Stimulated activated CD8-positive, alpha-beta memory T cell treated with anti-CD3 and anti-CD28 coated beads, Interleukin-7, amount 100 ng/mL, for 48 hours (primary cell): Measurements from ENCODE around the gene CYTH3.
"Not testable (repeated sequence)": the region's sequence is repeated elsewhere in the genome, so short reads cannot be mapped to it uniquely, and the experiment has no call there.

Experiments
- DNase-seq, 2 donors: peaks; one replicate each; pipeline ENCODE4 v3.0.0-alpha.2; 2020; ENCODE audit warnings: low read depth in 1 of 2; ENCODE audit errors: extremely low read depth in 1 of 2

CYTH3 gene, protein sequence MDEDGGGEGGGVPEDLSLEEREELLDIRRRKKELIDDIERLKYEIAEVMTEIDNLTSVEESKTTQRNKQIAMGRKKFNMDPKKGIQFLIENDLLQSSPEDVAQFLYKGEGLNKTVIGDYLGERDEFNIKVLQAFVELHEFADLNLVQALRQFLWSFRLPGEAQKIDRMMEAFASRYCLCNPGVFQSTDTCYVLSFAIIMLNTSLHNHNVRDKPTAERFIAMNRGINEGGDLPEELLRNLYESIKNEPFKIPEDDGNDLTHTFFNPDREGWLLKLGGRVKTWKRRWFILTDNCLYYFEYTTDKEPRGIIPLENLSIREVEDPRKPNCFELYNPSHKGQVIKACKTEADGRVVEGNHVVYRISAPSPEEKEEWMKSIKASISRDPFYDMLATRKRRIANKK

DNA sequence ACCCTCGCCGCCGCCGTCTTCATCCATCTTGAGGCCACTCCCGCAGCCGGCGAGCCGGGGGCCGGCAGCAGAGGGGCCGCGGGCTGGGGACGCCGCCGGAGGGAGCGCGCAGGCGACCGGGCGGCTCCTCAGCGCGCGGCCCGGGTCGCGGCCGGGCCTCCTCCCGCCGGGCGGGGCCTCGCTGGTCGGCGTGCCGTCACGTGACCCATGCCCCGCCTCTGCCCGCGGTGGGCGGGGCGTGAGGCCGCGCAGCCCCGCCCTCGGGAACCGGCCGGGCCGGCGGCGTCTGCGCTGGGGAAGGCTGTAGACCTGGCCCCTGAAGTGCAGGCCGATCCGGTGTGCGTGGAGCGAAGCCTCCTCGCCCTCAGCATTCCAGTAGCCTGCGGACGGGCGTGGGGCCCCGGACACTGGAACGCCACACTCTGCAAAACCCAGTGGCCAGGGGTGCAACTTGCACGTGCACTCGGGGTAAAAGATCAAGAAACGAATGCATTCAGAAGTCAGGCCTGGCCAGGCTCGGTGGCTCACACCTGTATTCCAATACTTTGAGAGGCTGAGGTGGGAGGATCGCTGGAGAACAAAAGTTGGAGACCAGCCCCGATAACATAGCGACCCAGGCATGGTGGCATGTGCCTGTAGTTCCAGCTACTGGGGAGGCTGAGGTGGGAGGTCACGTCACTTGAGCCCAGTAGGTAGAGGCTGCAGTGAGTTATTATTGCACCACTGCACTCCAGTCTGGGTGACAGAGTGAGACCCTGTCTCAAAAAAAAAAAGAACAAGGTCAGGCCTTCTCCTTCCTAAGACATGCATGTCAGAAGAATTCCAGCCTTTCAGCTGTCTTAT, at the start of gene CYTH3:
CYTH3 (minus strand) TSS at position 144 of the 843 bp plus-strand sequence; CDS start at position 27, 117 bp downstream.
- DNase-seq: peak in 1 of 2 donors; percentile 59

DNA sequence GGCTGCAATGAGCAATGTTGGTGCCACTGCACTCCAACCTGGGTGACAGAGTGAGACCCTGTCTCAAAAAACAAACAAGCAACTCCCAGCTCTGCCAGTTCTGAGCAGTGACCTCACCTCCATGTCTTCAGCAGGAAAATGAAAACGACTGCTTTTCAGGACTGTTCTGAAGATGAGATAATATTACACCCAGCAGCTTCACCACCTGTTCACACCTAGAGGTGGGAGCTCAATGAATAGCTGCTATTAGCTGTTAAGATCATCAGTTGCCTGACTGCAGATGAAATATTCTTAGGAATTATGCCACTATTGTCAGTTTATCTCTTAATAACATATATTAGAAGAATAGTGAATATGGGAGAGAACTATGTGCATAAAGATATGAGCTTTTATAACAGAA, 48.4 kb upstream of the CYTH3 start:
- DNase-seq: no peak

DNA sequence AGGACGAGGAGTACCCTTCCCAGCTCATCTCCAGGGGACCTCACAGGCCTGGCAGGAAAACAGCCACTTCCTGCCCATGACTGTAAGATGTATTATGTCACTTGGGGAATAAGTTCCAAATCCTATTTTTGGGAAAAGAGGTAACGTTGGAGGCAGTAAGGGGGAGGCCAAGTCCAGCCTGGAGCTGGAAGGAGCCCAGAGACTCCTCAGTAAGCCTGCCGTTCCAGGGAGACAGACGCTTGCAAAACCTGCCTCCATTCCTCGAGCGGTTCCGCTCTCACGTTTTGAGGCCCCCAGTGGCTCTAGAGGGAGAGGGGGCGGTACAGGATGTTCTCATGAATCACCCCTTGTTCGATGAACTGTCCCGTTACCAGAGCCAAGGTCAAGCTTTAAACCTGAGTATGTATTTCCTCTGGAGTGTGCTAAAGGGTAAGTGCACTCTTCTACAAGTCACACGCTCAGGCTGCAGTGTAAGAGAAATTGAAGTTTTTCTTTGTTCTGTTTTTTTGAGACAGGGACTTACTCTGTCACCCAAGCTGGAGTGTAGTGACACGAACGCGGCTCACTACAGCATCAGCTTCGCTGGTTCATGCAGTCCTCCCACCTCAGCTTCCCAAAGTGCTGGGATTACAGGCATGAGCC, 45.5 kb upstream of the CYTH3 start:
- no peak for DNase-seq

DNA sequence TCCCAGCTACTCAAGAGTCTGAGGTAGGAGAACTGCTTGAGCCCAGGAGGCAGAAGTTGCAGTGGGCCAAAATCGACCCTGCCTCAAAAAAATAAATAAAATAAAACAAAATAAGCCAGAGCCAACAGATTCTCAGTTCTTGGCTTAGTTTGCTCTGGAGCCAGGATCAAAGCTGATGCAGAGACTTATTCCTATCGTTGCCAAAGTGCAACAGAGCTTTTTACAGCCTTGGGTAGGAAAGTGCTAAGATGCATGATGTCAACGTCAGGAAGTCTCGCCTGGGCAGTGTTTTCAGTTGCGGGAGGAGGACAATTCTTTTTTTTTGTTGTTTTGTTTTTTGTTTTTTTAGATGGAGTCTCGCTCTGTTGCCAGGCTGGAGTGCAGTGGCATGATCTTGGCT, 43.8 kb upstream of the CYTH3 start:
- DNase-seq: no peak

DNA sequence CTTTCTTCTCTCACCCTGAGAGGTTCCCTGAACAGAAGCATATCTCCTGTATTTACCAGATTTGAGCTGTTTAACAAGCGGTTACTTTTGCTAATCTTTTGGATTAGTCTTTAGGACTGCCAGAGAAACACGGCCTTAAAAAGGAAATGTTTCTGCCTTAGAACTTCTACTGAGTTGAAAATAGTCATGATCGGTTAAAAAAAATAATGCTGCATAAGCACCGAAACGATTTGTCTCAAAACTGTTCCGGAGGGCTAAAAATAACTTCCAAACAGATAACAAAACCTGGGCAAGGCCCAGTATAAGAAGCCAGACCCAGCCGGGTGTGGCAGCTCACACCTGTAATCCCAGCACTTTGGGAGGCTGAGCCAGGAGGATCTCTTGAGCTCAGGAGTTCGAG, 43.3 kb upstream of the CYTH3 start:
- DNase-seq: no peak

DNA sequence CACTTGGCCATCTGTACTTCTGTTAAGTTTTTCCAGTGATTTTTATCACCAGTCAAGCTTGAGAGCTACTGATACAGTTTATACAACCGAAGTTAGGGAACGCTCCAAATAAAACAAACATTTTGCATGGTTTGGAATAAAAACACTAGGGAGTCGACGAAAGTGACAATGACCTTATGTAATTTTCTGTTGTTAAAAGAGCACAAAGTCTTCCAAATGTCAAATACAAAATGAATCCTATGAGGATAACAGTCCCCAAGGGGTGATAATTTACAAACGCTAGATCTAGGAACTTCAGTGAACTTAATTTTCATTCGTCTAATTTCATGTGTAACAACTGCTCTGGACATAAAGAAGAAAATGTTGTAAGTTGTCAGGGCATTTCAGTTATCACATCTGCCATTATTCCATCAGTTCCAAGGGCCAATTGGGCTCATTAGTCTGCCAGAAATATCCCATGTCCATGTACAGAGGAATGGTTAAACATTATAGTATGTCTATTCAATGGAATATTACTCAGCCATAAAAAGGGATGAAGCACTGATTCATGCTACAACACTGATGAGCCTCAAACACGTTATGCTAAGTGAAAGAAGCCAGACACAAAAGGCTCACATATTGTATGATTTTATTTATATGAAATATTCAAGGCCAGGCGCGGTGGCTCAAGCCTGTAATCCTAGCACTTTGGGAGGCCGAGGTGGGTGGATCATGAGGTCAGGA, 38.0 kb upstream of the CYTH3 start:
- no peak for DNase-seq

DNA sequence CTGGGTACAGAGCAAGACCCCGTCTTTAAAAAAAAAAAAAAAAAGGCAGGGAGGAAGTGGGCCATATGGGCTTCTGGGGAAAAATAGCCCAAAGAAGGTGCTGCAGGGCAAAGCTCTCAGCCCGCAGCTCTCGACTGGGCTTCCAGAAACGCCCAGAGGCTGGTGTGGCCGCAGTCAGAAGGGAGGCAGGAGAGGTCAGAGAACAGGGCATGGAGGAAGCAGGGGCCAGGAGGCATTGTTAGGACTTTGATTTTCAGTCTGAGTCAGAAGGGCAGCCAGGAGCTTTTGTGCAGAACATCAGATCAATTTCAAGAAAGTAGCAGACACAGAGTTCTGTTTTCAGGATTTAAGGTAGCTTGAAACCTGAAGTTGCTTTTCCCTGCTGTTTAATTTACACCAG, 35.3 kb upstream of the CYTH3 start:
- no peak for DNase-seq

DNA sequence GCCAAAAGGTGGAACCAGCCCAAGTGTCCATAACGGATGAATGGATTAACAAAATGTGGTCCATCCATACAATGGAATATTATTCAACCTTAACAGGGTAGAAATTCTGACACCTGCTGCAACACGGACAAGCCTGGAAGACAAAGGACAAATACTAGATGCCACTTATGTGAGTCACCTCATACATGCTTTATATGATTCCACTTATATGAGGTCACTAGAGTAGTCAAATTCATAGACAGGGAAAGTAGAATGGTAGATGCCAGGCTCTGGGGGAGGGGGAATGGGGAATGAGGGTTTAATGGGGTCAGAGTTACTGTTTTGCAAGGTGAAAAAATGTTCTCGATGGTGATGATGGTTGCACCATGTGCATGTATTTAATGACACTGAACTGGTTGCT, 34.0 kb upstream of the CYTH3 start:
- DNase-seq: no peak

DNA sequence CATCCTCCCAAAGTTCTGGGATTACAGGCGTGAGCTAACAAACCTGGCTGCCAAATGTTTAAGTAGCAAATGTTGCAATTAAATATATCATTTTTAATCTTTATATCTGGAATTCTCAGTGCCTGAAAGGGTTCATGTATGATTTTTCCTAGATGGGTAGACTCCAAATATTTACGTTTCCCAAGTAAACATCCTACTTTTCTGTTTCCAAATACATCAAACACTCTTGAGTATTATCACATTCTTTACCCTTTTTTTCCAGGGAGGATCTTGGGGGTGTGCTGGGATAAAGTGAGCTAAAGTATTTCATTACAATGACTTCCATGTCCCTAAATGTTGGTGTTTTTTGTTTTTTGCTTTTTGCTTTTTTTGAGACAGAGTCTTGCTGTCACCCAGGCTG, 32.9 kb upstream of the CYTH3 start:
- no peak for DNase-seq

DNA sequence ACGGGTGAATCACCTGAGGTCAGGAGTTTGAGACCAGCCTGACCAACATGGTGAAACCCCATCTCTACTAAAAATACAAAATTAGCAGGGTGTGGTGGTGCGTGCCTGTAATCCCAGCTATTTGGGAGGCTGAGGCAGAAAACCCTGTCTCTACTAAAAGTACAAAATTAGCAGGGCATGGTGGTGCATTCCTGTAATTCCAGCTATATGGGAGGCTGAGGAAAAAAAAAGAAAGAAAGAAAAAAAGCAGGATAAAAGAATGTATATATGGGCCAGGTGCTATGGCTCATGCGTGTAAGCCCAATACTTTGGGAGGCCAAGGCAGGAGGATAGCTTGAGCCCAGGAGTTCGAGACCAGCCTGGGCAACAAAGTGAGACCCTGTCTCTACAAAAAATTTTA, 29.0 kb upstream of the CYTH3 start:
- not testable (repeated sequence) for DNase-seq

DNA sequence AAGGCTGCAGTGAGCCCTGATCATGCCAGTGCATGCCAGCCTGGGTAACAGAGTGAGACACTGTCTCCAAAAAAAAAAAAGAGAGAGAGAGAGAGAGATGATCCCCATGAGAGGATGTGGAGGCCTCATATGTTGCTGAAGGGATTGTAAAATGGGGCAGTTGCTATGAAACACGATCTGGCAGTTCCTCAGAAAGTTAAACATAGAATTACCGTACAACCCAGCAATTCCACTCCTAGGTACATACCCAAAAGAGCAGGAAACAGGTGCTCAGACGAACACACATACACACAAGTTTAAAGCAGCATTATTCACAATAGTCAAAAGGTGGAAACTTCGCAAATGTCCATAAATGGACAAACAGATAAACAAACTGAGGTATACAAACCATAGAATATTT, 27.4 kb upstream of the CYTH3 start:
- DNase-seq: no peak

DNA sequence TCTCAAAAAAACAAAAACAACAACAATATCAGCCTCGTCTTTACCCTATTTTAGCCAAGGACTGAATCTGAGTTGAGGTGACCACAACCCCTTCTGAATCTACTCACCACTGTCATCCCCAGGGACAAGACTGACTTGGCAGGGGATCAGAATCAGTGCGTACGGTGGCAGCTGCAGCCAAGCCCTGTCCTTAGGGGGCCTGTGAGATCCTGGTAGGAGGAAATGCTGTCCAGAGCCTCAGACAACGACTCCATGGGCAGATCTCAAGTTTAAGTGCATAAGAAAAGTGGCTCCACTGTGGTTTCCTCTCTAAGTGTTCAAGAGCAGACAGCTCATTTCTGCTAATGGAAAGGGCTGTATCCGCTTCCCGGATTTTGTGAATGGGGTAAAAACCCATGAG, 22.4 kb upstream of the CYTH3 start:
- no peak for DNase-seq

DNA sequence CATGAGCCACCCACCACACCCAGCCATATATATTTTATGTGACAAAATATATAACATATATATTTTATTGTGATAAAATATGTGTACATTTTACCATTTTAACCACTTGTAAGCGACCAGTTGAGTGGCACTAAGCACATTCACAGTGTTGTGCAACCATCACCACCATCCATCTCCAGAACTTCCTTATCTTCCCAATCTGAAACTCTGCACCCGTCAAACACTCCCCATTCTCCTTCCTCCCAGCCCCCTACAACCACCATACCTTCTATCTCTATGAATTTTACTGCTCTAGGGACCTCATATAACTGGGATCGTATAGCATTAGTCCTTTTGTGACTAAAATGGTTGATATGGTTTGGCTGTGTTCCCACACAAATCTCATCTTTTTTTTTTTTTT, 20.8 kb upstream of the CYTH3 start:
- no peak for DNase-seq

DNA sequence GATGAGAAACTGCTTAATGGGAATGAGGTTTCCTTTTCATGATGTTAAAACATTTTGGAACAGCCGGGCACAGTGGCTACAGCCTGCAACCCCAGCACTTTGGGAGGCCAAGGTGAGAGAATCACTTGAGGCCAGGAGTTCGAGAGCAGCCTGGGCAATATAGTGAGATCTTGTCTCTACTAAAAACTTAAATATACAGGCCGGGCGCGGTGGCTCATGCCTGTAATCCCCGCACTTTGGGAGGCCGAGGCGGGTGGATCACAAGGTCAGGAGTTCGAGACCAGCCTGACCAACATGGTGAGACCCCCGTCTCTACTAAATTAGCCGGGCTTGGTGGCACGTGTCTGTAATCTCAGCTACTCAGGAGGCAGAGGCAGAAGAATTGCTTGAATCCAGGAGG, 19.5 kb upstream of the CYTH3 start:
- DNase-seq: not testable (repeated sequence)

DNA sequence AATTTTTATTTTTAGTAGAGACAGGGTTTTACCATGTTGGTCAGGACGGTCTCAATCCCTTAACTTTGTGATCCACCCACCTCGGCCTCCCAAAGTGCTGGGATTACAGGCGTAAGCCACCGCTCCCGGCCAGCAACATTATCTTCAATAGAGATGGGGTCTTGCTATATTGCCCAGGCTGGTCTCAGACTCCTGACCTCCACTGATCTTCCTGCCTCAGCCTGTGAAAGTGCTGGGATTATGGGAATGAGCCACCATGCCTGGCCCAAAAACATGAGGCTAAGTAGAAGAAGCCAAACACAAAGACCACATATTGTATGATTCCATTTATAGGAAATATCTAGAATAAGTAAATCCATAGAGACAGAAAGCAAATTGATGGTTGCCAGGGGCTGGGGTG, 19.1 kb upstream of the CYTH3 start:
- DNase-seq: no peak

DNA sequence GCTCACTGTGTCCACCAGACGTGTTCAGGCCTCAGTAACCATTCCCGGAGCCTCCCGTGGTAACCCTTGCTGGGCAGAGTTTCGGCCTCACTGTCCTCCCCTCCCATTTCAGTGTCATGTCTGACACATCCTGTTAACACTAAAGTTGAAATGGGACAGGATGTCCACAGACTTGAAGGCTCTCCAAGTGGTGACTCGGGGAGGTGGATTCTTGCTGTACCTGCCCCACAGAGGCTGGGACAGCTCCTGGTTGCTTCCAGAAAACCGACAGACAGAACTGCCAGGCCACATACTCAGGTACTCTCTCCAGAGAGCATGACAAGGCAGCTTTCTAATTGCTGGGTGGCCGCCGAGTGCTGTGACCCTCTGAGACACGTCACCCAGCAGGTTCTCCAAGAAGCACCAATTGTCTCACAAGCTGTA, 17.9 kb upstream of the CYTH3 start:
- DNase-seq: no peak

DNA sequence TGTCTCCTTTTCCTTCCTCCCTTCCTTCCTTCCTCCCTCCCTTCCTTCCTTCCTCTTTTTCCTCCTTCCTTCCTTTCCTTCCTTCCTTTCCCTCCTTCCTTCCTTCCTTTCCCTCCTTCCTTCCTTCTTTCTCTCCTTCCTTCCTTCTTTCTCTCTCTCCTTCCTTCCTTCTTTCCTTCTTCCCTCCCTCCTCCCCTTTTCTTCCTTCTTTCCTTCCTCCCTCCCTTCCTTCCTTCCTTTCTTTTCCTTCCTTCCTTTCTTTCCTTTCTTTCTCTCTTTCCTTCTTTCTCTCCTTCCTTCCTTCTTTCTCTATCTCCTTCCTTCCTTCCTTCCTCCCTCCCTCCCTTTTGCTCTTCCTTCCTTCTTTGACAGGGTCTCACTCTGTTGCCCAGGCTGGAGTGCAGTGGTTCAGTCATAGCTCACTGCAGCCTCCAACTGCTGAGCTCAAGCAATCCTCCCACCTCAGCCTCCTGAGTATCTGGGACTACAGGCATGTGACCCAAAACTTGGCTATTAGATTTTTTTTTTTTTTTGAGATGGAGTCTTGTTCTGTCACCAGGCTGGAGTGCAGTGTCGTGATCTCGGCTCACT, 15.9 kb upstream of the CYTH3 start:
- no peak for DNase-seq

DNA sequence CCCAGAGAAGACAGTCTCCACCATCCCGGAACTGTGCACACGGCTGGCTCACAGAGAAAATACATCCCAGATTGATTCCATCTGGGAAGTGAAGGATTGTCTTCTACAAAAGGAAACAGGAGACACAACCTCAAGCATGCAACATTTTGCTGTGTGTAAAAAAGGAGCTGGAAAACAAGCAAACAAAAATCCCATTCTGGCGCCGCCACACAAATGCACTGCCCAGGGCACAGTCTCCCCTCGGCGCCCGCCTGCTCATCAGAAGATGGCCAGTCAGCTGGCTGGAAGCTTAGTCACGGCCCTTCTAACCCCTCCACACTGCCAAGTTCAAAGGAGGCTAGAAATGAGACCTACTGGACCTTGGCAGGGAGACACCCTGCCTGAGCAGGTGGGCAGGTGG, 14.1 kb upstream of the CYTH3 start:
- DNase-seq: no peak

DNA sequence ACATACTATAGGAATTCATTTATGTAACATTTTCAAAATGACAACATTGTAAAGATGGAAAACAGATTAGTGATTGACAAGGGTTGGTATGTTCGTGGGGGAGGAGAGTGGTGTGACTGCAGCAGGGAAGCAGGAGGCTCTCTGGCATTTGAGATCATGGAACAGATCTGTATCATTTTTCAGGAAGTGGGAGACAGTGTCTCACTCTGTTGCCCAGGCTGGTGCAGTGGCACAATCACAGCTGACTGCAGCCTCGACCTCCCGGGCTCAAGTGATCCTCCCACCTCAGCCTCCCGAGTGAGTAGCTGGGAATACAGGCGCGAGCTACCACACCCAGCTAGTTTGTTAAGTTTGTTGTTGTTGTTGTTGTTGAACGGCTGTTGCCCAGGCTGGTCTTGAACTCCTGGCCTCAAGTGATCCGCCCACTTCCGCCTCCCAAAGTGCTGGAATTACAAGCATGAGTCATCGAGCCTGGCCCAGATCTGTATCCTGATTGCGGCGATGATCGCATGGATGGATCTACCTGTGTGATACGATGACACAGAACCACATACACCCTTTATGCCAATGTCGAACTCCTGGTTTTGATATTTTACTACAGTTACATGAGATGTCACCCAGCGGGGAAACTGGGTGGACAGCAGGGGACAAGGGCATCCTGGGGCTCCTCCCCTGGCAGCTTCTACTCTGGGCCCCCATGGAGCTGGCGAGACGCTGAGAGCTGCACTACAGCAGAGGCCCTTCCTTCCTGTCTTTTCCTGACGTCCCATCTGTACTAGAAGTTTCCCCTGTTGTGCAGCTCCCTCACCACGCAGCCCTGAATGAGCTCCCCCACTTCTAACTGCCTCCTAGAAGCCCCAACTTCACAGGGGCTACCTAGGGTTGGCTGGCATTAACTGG, 12.3 kb upstream of the CYTH3 start:
- DNase-seq: no peak

DNA sequence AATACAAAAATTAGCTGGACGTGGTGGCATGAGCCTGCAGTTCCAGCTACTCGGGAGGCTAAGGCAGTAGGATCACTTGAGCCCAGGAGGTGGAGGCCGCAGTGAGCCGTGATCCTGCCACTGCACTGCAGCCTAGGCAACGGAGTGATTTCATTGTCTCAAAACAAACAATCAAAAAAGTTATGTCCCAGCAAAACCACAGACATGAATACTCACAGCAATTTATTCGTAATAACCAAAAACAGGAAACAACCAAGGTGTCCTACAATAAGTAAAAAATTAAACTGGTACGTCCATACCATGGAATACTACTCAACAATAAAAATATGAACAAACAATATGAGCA, 11.6 kb upstream of the CYTH3 start:
- no peak for DNase-seq
